Naive thymus-derived CD4-positive, alpha-beta T cell (primary cell): ENCODE results near the gene QRFP. TPM values are rescaled to one million over a fixed set of nuclear protein-coding genes. Genes with fewer than 3 reads are reported as not detected.
"Not testable (repeated sequence)": the region's sequence is repeated elsewhere in the genome, so short reads cannot be mapped to it uniquely, and the experiment has no call there.

Experiments
- ATAC-seq: fragments of 150-1000 bp; cut with Tn5 transposase; 2 replicates; pipeline ENCODE4 v1.10.0; 2021; ENCODE audit warnings: mild to moderate bottlenecking, moderate library complexity
- CTCF ChIA-PET: fragments of 350-600 bp; sonication (Branson Sonifier 250); formaldehyde crosslinking; loops from one replicate; lab custom pipeline; 2021; ENCODE audit warnings: antibody characterized with exemption; lab: Charles Lee
- POLR2A ChIA-PET: fragments of 350-600 bp; sonication (Branson Sonifier 250); formaldehyde crosslinking; loops from one replicate; lab custom pipeline; 2021; ENCODE audit warnings: antibody characterized with exemption, inconsistent platforms; lab: Charles Lee
- DNase-seq, 9 donors: peaks; one replicate each; pipeline versions ENCODE4 v3.0.0 to v3.0.0-alpha.2; 2020 to 2022; ENCODE audit warnings: mixed read lengths in 1 of 9
- H3K27ac ChIP-seq: one replicate; pipeline ENCODE4 v1.7.0; 2013; ENCODE audit warnings: mild to moderate bottlenecking, low read depth, low read length, moderate library complexity
- H3K27me3 ChIP-seq, 2 donors: one replicate each; pipeline ENCODE4 v1.7.0; 2013; ENCODE audit warnings: low read length in 2 of 2, mild to moderate bottlenecking in 2 of 2, moderate library complexity in 2 of 2; ENCODE audit not compliant: control insufficient read depth in 2 of 2, insufficient read depth in 2 of 2
- H3K36me3 ChIP-seq, 3 experiments: 1 replicate in 2 of 3; 2 replicates in 1 of 3; pipeline ENCODE4 v1.7.0; 2013; ENCODE audit warnings: low read length in 3 of 3, mild to moderate bottlenecking in 3 of 3, moderate library complexity in 1 of 3; ENCODE audit not compliant: insufficient read depth in 3 of 3, control insufficient read depth in 2 of 3
- H3K4me1 ChIP-seq, 2 donors: one replicate each; pipeline ENCODE4 v1.7.0; 2013; ENCODE audit warnings: low read length in 2 of 2, mild to moderate bottlenecking in 2 of 2, moderate library complexity in 1 of 2; ENCODE audit not compliant: control insufficient read depth in 2 of 2, insufficient read depth in 2 of 2
- H3K4me3 ChIP-seq: 2 replicates; pipeline ENCODE4 v1.7.0; 2013; ENCODE audit warnings: mild to moderate bottlenecking, low read length
- H3K9me3 ChIP-seq, 3 experiments: 1 replicate in 2 of 3; 2 replicates in 1 of 3; pipeline ENCODE4 v1.7.0; 2013; ENCODE audit warnings: low read length in 3 of 3; ENCODE audit not compliant: control insufficient read depth in 2 of 3
- H3K27ac Mint-ChIP-seq, 9 donors: one replicate each; pipeline ENCODE4 v1.8.0; 2020 to 2022; ENCODE audit warnings: mixed read lengths in 9 of 9, mild to moderate bottlenecking in 8 of 9, moderate library complexity in 5 of 9, inconsistent platforms in 2 of 9
- H3K27me3 Mint-ChIP-seq, 5 donors: one replicate each; pipeline ENCODE4 v1.8.0; 2021 to 2022; ENCODE audit warnings: mixed read lengths in 5 of 5, mild to moderate bottlenecking in 1 of 5
- H3K36me3 Mint-ChIP-seq, 5 donors: one replicate each; pipeline ENCODE4 v1.8.0; 2020 to 2022; ENCODE audit warnings: mixed read lengths in 5 of 5, mild to moderate bottlenecking in 3 of 5, inconsistent platforms in 1 of 5
- H3K4me1 Mint-ChIP-seq, 7 donors: one replicate each; pipeline ENCODE4 v1.8.0; 2020 to 2022; ENCODE audit warnings: mixed read lengths in 7 of 7, mild to moderate bottlenecking in 3 of 7, inconsistent platforms in 1 of 7
- H3K4me3 Mint-ChIP-seq, 10 donors: one replicate each; pipeline ENCODE4 v1.8.0; 2020 to 2022; ENCODE audit warnings: mild to moderate bottlenecking in 10 of 10, mixed read lengths in 10 of 10, moderate library complexity in 6 of 10, inconsistent platforms in 2 of 10
- H3K9me3 Mint-ChIP-seq, 11 donors: one replicate each; pipeline ENCODE4 v1.8.0; 2020 to 2022; ENCODE audit warnings: mixed read lengths in 11 of 11, mild to moderate bottlenecking in 4 of 11, inconsistent platforms in 1 of 11, moderate library complexity in 1 of 11
- intact Hi-C, 2 donors: fragments of 100-400 bp; cut with micrococcal nuclease; formaldehyde crosslinking; loops; one replicate each; pipeline ENCODE4 v1.15.1; 2023
- polyA plus RNA-seq, 2 donors: library from polyadenylated mRNA; unstranded; fragments of 300-500 nt; fragmentation: Illumina TruSeq; gene quantifications; one replicate each; pipeline ENCODE4 v1.2.3, GENCODE V29; 2021
- total RNA-seq, 6 experiments: library from RNA in 5 of 6; stranded (reverse) in 5 of 6; gene quantifications; 1 replicate in 5 of 6; 2 replicates in 1 of 6; pipeline ENCODE4 v1.2.3 and lab custom pipeline; 2021 to 2026

Gene QRFP
- total and polyA plus RNA-seq, 7 experiments from 2014 or later, result not detected

DNA sequence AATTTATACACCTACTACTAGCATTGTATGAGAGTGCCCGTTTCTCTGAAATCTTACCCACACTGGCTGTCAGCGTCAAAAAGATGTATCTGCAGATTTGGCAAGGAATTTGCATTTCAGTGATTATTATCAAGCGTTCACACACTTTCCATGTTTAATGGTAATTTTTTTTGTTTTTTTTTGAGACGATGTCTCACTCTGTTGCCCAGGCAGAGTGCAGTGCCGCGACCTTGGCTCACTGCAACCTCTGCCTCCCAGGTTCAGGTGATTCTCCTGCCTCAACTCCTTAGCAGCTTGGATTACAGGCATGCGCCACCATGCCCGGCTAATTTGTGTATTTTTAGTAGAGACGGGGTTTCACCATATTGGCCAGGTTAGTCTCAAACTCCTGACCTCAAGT is 47.3 kb downstream of the QRFP start:
- H3K36me3 Mint-ChIP-seq, result no peaks in the 10 kb centered on the region
- H3K27me3 Mint-ChIP-seq, result no peaks in the 10 kb centered on the region
- intact Hi-C loops, result no loop called here
- no peak overlapping the region for H3K4me3 ChIP-seq
- no peaks in the 10 kb centered on the region for H3K4me1 ChIP-seq
- DNase-seq (no peak), ATAC-seq (no peak)
- CTCF ChIA-PET, result no interaction called here
- peaks cover under 1 to 25% (median 8%) of the 10 kb centered on the region in 7 donors for H3K4me1 Mint-ChIP-seq
- no peaks in the 10 kb centered on the region for H3K9me3 ChIP-seq
- H3K36me3 ChIP-seq, result peaks cover 0 to 5% (median 0%) of the 10 kb centered on the region in 3 experiments
- POLR2A ChIA-PET, result interaction anchor here (0.6 kb wide), 1 partner anchor 9 kb away, joined by 6 read pairs; no protein-coding TSS in a partner anchor
- H3K27ac ChIP-seq, result no peak overlapping the region
- no peak overlapping the region for H3K4me3 Mint-ChIP-seq
- H3K27me3 ChIP-seq, result no peaks in the 10 kb centered on the region
- no peak overlapping the region for H3K27ac Mint-ChIP-seq
- H3K9me3 Mint-ChIP-seq, result no peaks in the 10 kb centered on the region

DNA sequence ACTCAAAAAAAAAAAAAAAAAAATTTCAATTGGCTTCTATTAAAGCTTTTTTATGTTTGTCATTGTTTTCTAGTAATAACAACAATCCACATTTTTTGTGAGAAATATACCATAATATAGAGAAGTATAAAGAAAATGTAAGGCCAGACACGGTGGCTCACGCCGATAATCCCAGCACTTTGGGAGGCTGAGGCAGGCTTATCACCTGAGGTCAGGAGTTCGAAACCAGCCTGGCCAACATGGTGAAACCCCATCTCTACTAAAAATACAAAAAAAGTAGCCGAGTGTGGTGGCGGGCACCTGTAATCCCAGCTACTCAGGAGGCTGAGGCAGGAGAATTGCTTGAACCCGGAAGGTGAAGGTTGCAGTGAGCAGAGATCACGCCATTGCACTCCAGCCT is 48.1 kb downstream of the QRFP start:
- H3K27ac ChIP-seq, ATAC-seq, H3K9me3 ChIP-seq, DNase-seq, H3K4me3 ChIP-seq, H3K4me3 Mint-ChIP-seq, H3K27me3 Mint-ChIP-seq, H3K36me3 ChIP-seq, H3K4me1 ChIP-seq, H3K27me3 ChIP-seq, intact Hi-C loops, H3K9me3 Mint-ChIP-seq, H3K36me3 Mint-ChIP-seq, H3K27ac Mint-ChIP-seq: not testable (repeated sequence)
- peaks cover 7 to 31% (median 12%) of the 10 kb centered on the region in 7 donors for H3K4me1 Mint-ChIP-seq
- ChIA-PET POLR2A (interaction anchor here (0.7 kb wide), 1 partner anchor 14 kb away, joined by 4 read pairs; the partner anchor contains the start of gene ABL1), CTCF (interaction anchor here (0.6 kb wide), 1 partner anchor 1274 kb away, joined by 3 read pairs; no protein-coding TSS in a partner anchor)

- ATAC-seq, result no peak
- Mint-ChIP-seq H3K4me1 (peaks cover 10 to 41% (median 22%) of the 10 kb centered on the region in 7 donors), H3K4me3 (no peak overlapping the region), H3K36me3 (no peaks in the 10 kb centered on the region), H3K27me3 (no peaks in the 10 kb centered on the region), H3K9me3 (no peaks in the 10 kb centered on the region), H3K27ac (peak overlapping the region in 2 of 9 donors; percentile 11 to 60)
- no peaks in the 10 kb centered on the region for H3K27me3 ChIP-seq
- H3K36me3 ChIP-seq, result no peaks in the 10 kb centered on the region
- no peaks in the 10 kb centered on the region for H3K4me1 ChIP-seq
- CTCF ChIA-PET, result no interaction called here
- POLR2A ChIA-PET, result no interaction called here
- intact Hi-C loops, result no loop called here
- no peaks in the 10 kb centered on the region for H3K9me3 ChIP-seq
- H3K27ac ChIP-seq, result no peak overlapping the region
- DNase-seq, result no peak
- H3K4me3 ChIP-seq, result no peak overlapping the region
Observed at GRCh38 chr9:130847306-130848217, 49.0 kb downstream of the QRFP start.

GRCh38 chr9:130846487-130847305 is 49.9 kb downstream of the QRFP start:
- ChIA-PET POLR2A (interaction anchor here (0.6 kb wide), 1 partner anchor 47 kb away, joined by 4 read pairs; no protein-coding TSS in a partner anchor), CTCF (no interaction called here)
- no peak overlapping the region for H3K4me3 Mint-ChIP-seq
- H3K4me3 ChIP-seq, result no peak overlapping the region
- no peaks in the 10 kb centered on the region for H3K9me3 ChIP-seq
- no peak for ATAC-seq
- H3K27me3 ChIP-seq, result no peaks in the 10 kb centered on the region
- peak overlapping the region in 2 of 9 donors; percentile 10 to 60 for H3K27ac Mint-ChIP-seq
- no peak overlapping the region for H3K27ac ChIP-seq
- no peaks in the 10 kb centered on the region for H3K36me3 Mint-ChIP-seq
- intact Hi-C loops, result no loop called here
- DNase-seq, result no peak
- H3K4me1 Mint-ChIP-seq, result peaks cover 10 to 49% (median 30%) of the 10 kb centered on the region in 7 donors
- no peaks in the 10 kb centered on the region for H3K4me1 ChIP-seq
- H3K27me3 Mint-ChIP-seq, result no peaks in the 10 kb centered on the region
- no peaks in the 10 kb centered on the region for H3K9me3 Mint-ChIP-seq
- H3K36me3 ChIP-seq, result no peaks in the 10 kb centered on the region

- Mint-ChIP-seq H3K27me3 (no peaks in the 10 kb centered on the region), H3K4me3 (no peak overlapping the region), H3K4me1 (peaks cover 10 to 50% (median 32%) of the 10 kb centered on the region in 7 donors), H3K9me3 (no peaks in the 10 kb centered on the region), H3K36me3 (no peaks in the 10 kb centered on the region), H3K27ac (peak overlapping the region in 1 of 9 donors; percentile 16)
- ATAC-seq (no peak), DNase-seq (no peak)
- Histone ChIP-seq H3K9me3 (no peaks in the 10 kb centered on the region), H3K36me3 (no peaks in the 10 kb centered on the region), H3K27ac (no peak overlapping the region), H3K4me3 (no peak overlapping the region), H3K4me1 (no peaks in the 10 kb centered on the region), H3K27me3 (no peaks in the 10 kb centered on the region)
- POLR2A ChIA-PET, result no interaction called here
- intact Hi-C loops, result no loop called here
- CTCF ChIA-PET, result no interaction called here
Observed at GRCh38 chr9:130845901-130846481, 50.6 kb downstream of the QRFP start.

DNA sequence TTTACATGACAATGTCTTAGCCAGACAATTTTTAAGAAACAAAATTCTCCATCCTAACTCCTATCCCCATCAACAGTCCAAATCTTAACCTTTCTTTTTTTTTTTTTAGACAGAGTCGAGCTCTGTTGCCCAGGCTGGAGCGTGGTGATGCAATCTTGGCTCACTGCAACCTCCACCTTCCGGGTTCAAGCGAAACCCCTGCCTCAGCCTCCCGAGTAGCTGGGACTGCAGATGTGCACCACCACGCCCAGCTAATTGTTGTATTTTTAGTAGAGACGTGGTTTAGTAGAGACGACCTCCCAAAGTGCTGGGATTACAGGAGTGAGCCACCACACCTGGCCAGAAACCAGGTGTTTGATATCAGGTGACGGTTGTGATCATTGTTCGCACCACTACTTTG is 51.4 kb downstream of the QRFP start:
- no peak overlapping the region for H3K27ac ChIP-seq
- Mint-ChIP-seq H3K27me3 (no peaks in the 10 kb centered on the region), H3K9me3 (no peaks in the 10 kb centered on the region), H3K36me3 (no peaks in the 10 kb centered on the region), H3K4me3 (no peak overlapping the region), H3K27ac (no peak overlapping the region), H3K4me1 (peaks cover 10 to 52% (median 32%) of the 10 kb centered on the region in 7 donors)
- ATAC-seq, result no peak
- no peaks in the 10 kb centered on the region for H3K9me3 ChIP-seq
- no peaks in the 10 kb centered on the region for H3K36me3 ChIP-seq
- intact Hi-C loops, result no loop called here
- CTCF ChIA-PET, result no interaction called here
- POLR2A ChIA-PET, result no interaction called here
- H3K4me1 ChIP-seq, result no peaks in the 10 kb centered on the region
- no peak for DNase-seq
- no peak overlapping the region for H3K4me3 ChIP-seq
- H3K27me3 ChIP-seq, result no peaks in the 10 kb centered on the region
